GM19240 (cell line): Measurements from ENCODE around the gene MYO9B.

Experiments
- DNase-seq: peaks from one replicate; pipeline ENCODE4 v3.0.0; 2011; ENCODE audit warnings: low spot score; ENCODE audit not compliant: insufficient read length

MYO9B gene

DNA sequence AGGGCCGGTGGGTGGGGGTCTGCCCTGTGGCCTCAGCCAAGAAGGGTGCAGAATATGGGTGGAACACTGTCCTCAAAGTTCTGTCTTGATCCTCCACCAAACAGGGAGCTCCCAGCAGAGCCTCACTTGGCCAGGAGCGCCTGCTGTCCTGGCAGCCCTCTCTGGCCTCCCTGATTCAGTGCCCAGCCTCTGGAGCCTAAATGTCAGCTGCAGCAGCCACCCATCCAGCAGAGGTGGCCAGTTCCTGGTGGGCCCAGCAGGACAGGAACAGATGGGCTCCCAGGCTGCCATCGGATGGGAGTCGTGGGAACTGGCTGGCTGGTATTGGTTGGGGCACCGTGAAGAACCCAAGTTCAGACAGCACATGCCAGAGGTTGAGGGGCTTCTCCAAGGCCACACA, 137.8 kb downstream of the MYO9B start:
- DNase-seq, result no peak

DNA sequence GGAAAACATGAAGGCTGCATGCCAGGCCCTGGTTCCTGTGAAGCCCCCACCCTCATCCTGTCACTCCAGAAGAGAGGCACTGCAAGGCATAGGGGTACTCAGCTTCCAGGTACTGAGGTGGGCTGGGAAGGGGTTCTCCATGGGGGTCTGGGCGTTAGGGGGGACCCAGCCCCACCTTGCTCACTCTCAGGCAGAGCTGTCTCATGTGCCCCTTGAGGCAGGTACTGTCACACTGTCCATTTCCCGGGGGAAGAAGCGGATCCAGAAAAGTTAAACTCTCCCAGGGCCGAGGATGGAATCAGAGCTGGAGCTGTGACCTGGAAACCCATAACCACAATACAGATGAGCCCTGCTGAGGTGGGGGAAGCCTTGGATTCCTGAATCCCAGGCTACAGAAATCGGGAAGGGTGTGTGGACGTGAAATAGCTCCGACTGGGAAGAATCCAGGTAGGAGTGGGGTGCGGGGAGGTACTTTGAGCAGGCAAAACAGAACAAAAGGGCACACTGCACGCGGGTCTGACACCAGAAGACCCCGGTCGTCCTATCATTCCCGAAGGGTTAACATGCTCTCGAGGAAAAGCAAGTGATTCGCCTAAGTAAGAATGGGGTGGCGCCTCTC, 139.0 kb downstream of the MYO9B start:
- no peak for DNase-seq

- DNase-seq, result peak; percentile 95
Measured at GRCh38 chr19:17215127-17215971, 139.8 kb downstream of the MYO9B start, which contains the start of gene USE1. USE1 (plus strand) TSS chr19:17215357; CDS start chr19:17215406, 49 bp downstream.

GRCh38 chr19:17216058-17216670, 140.6 kb downstream of the MYO9B start:
- DNase-seq, result no peak

DNA sequence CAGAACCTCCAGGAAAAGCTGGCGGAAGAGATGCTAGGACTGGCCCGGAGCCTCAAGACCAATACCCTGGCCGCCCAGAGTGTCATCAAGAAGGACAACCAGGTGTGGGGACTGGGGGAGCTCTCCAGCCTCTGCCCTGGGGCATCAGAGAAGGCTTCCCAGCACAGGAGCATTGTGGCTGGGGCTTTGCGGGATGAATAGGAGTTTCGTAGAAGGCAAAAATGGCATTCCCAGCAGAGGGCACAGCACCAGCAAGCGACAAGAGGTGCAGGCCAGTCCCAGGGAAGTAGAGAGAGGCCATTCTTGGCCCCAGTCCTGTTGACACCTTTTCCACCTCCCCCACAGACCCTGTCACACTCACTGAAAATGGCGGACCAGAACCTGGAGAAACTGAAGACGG, 143.7 kb downstream of the MYO9B start:
- DNase-seq, result no peak

- DNase-seq, result no peak
Measured at GRCh38 chr19:17220207-17220758, 144.7 kb downstream of the MYO9B start.

DNA sequence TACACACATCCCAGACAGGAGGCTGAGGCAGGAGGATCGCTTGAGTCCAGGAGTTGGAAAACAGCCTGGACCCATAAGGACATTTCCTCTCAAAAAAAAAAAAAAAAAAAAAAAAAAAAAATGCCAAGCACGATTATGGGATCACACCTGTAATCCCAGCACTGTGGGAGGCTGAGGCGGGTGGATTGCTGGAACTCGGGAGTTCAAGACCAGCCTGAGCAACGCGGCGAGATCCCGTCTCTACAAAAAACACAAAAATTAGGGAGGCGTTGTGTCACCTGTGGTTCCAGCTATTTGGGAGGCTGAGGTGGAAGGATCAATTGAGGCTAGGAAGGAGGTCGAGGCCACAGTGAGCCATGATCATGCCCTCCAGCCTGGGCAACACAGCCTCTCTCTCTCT, 149.5 kb downstream of the MYO9B start:
- DNase-seq, result no peak

DNA sequence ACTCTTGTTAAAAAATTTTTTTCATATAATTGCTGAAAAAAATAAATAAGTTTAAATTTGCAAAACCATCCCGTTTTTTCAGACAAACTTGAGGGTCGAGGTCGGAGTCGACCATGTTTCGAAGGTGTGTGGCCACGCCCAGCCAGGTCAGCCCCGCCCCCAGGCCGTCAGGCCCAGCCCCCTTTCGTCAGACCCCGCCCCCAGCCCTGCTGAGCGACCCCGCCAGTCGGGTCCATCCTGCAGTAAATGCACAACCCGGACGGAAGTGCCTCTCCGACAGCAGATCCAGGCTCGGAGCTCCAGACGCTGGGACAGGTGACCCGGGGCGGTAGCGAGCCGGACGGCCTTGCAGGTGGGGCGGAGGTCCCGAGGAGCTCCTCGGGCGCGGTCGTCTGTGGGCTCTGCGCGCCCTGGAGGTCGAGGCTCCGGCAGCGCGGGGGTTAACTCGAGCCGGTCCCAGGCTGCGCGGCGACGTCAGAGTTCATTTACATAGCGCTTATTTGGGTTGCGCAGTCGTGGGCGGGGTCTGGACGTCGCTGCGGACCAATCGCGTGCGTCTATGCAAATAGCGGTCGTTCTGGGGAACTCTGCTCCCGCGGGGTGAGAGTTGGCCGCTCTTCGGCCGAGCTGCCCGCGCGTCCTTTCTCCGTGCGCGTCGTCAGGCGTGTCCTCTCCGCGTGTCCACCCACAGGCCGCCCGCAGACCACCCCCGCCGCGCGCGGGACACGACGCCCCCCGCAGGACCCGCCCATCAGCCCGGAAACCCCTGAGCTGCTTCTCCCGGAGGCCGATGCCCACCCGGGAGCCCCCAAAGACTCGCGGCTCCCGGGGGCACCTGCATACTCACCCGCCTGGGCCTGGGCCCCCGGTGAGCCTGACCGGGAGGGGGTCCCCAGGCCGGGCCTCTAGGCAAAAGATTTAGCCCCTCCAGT, 150.7 kb downstream of the MYO9B start, which contains the start of gene OCEL1:
Gene OCEL1 (plus strand): TSS at position 225 of the 932 bp plus-strand sequence. CDS start 22 bp downstream, at position 247.
- DNase-seq, result peak; percentile 84

GRCh38 chr19:17227798-17228367, 152.3 kb downstream of the MYO9B start:
- DNase-seq, result no peak

DNA sequence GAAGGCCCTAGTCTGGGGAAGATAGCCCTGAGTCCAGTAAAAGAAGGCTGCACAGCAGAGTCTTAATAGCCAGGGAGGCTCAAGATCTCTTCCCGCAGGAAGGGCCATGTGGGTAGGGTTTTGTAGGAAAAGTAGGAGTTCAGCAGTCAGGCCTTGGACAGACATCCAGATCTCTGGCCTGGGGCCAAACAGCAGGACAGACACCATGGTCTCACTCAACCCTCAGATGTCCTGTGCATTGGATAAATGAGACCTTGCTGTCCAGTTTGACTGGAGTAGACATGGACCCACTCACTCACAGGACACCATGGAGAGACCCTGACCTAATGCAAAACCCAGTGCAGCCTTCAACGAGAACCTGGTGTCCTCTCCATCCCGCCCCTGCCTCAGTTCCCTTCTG, 154.3 kb downstream of the MYO9B start:
- DNase-seq, result no peak

DNA sequence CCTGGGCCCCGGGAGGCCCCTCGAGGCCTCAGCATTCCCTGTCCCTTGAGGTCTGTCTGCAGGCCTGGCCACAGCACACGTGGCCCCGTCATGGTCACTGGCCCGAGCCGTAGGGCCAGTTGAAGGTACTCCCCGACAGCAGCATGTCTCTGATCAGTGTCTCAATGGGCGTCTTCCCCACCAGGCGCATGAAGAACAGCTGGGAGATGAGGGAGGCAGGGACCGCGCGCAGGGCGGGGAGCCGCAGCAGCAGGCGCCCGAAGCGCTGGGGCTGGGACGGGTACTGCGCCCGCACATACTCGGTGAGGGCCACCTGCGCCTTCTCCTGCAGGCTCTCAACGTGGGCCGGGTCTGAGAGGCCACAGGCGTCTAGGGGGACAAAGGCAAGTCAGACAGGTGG, 156.7 kb downstream of the MYO9B start:
- no peak for DNase-seq

DNA sequence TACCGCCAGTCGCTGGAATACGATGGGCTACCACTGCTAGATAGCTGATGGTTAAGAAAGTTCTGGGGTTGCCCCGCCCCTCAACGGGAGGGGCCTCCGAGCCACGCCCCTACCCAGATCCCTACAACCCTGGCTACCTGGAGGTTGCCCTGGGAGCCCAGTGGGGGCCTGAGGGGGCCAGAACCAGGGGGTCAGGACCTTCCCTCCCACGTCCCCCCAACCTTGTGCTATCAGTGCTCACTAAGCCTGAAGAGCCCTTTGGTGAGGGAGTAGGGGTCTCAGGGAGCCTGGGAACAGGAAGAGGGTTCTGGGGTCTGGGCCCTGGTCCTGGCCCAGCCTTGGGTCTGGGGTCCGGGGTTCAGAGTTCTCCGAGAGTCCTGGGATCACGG, 159.3 kb downstream of the MYO9B start:
- DNase-seq, result no peak

DNA sequence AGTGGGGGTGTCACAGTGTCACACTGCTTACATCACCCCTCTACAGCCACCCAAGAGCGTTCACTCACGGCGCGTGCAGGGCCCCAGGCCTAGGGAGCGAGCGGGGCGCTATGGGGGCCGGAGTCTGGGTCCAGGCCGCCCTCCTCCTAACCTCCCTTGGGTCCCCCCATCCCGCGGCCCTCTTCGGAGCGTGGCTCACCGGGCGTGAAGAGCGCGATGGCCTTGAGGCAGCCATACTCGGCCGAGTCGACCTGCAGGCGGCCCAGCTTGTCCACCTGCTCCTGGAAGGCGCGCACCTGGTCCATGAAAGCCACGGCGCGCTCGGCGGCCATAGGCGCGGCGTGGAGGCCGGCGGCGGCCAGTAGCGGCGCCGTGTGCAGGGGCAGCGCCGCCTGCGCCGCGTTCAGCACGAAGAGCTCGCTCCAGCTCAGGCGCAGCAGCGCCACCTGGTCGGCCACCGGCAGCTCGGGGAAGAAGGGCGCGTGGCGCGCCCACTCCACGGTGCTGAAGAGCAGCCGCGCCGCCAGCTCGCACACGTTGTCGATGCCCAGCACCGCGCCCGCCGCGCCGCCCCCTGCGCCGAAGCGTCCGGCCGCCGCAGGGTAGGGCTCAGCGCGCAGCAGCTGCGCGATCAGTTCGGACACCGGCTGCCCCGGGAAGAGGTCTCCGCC, 159.9 kb downstream of the MYO9B start:
- no peak for DNase-seq

- DNase-seq, result no peak
Measured at GRCh38 chr19:17235971-17236777, 160.6 kb downstream of the MYO9B start.

GRCh38 chr19:17236811-17237543, 161.4 kb downstream of the MYO9B start:
- DNase-seq, result no peak

- no peak for DNase-seq
Measured at GRCh38 chr19:17237747-17238706, 162.4 kb downstream of the MYO9B start.

- no peak for DNase-seq
Measured at GRCh38 chr19:17240062-17240752, 164.6 kb downstream of the MYO9B start.
